Ishikawa (cell line): Measurements from ENCODE around the gene CLDN11.

Experiments used
- CEBPB ChIP-seq: IDR thresholded peaks from 2 replicates; pipeline ENCODE4 v1.6.1; 2012
- EGR1 ChIP-seq: IDR thresholded peaks from 2 replicates; pipeline ENCODE4 v1.6.1; 2012
- RAD21 ChIP-seq: IDR thresholded peaks from 2 replicates; pipeline ENCODE4 v1.6.1; 2012; ENCODE audit warnings: low read depth
- TAF1 ChIP-seq: IDR thresholded peaks from 2 replicates; pipeline ENCODE4 v1.6.1; 2012; ENCODE audit warnings: low read depth, mild to moderate bottlenecking
- TCF12 ChIP-seq: IDR thresholded peaks from 2 replicates; pipeline ENCODE4 v1.6.1; 2012; ENCODE audit warnings: low read depth
- YY1 ChIP-seq: IDR thresholded peaks from 2 replicates; pipeline ENCODE4 v1.6.1; 2012; ENCODE audit warnings: low read depth
- TF ChIP-seq, protein P1 (sequence below): IDR thresholded peaks from 2 replicates; pipeline ENCODE4 v1.6.1; 2012
- TF ChIP-seq, protein P2 (sequence below): IDR thresholded peaks from 2 replicates; pipeline ENCODE4 v1.6.1; 2012; ENCODE audit warnings: low read depth, mild to moderate bottlenecking

DNA sequence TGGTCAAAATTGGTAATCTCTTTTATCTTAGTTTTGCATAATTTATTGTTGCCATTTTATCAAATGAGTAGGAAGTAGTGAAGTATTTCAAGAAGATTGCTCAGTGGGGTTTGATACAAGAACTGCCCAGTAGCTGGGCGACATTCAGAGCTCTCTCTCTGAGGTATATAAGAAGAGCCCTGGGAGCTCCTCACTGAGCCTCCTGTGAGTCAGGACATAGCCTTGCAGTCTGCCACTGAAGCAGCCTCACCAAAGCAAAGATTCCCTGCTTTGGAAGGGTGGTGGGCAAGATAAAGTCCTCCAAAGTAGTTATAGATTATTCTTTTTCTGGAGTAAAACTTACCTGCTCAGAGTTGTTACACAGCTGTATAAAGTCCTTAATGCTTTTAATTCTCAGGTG, 35.1 kb upstream of the CLDN11 start:
- TF ChIP-seq, protein P1, sequence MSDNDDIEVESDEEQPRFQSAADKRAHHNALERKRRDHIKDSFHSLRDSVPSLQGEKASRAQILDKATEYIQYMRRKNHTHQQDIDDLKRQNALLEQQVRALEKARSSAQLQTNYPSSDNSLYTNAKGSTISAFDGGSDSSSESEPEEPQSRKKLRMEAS, result no peak
- TF ChIP-seq TCF12 (no peak), TAF1 (no peak), EGR1 (no peak), RAD21 (no peak), YY1 (no peak), CEBPB (no peak)
- TF ChIP-seq, protein P2, sequence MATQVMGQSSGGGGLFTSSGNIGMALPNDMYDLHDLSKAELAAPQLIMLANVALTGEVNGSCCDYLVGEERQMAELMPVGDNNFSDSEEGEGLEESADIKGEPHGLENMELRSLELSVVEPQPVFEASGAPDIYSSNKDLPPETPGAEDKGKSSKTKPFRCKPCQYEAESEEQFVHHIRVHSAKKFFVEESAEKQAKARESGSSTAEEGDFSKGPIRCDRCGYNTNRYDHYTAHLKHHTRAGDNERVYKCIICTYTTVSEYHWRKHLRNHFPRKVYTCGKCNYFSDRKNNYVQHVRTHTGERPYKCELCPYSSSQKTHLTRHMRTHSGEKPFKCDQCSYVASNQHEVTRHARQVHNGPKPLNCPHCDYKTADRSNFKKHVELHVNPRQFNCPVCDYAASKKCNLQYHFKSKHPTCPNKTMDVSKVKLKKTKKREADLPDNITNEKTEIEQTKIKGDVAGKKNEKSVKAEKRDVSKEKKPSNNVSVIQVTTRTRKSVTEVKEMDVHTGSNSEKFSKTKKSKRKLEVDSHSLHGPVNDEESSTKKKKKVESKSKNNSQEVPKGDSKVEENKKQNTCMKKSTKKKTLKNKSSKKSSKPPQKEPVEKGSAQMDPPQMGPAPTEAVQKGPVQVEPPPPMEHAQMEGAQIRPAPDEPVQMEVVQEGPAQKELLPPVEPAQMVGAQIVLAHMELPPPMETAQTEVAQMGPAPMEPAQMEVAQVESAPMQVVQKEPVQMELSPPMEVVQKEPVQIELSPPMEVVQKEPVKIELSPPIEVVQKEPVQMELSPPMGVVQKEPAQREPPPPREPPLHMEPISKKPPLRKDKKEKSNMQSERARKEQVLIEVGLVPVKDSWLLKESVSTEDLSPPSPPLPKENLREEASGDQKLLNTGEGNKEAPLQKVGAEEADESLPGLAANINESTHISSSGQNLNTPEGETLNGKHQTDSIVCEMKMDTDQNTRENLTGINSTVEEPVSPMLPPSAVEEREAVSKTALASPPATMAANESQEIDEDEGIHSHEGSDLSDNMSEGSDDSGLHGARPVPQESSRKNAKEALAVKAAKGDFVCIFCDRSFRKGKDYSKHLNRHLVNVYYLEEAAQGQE, result no peak
